HEK293 (cell line): ENCODE results near the gene SERPINA6.

Experiments
- CTCF ChIP-seq: fragments of 450-650 bp; formaldehyde crosslinking; IDR thresholded peaks from 2 replicates; pipeline ENCODE4 v1.5.1; 2016; ENCODE audit warnings: missing biosample characterization, missing genetic modification characterization
- PRDM10 ChIP-seq: fragments of 450-650 bp; formaldehyde crosslinking; IDR thresholded peaks from 2 replicates; pipeline ENCODE4 v1.5.1; 2016; ENCODE audit warnings: missing biosample characterization, missing genetic modification characterization
- REST ChIP-seq: fragments of 450-650 bp; formaldehyde crosslinking; IDR thresholded peaks from 2 replicates; pipeline ENCODE4 v1.5.1; 2016; ENCODE audit warnings: missing biosample characterization, missing genetic modification characterization
- ZBTB10 ChIP-seq: fragments of 450-650 bp; formaldehyde crosslinking; IDR thresholded peaks from 2 replicates; pipeline ENCODE4 v1.5.1; 2016; ENCODE audit warnings: missing biosample characterization, missing genetic modification characterization
- ZBTB6 ChIP-seq: fragments of 450-650 bp; formaldehyde crosslinking; IDR thresholded peaks from 2 replicates; pipeline ENCODE4 v1.5.1; 2017; ENCODE audit warnings: missing biosample characterization, missing genetic modification characterization
- ZNF214 ChIP-seq: fragments of 450-650 bp; formaldehyde crosslinking; IDR thresholded peaks from 2 replicates; pipeline ENCODE4 v1.5.1; 2017; ENCODE audit warnings: missing biosample characterization, mild to moderate bottlenecking, missing genetic modification characterization, borderline replicate concordance
- ZNF24 ChIP-seq: fragments of 450-650 bp; formaldehyde crosslinking; IDR thresholded peaks from 2 replicates; pipeline ENCODE4 v1.5.1; 2016; ENCODE audit warnings: missing biosample characterization, missing genetic modification characterization
- ZNF274 ChIP-seq, 2 experiments: fragments of 200-500 bp in 1 of 2; fragments of 450-650 bp in 1 of 2; sonication (Bioruptor generic) in 1 of 2; formaldehyde crosslinking in 1 of 2; IDR thresholded peaks; 2 replicates each; pipeline versions ENCODE4 v1.5.1 to v1.6.1; 2014 to 2016; ENCODE audit warnings: borderline replicate concordance in 1 of 2, inconsistent platforms in 1 of 2, low read length in 1 of 2, missing biosample characterization in 1 of 2, missing genetic modification characterization in 1 of 2
- ZNF792 ChIP-seq: fragments of 450-650 bp; formaldehyde crosslinking; IDR thresholded peaks from 2 replicates; pipeline ENCODE4 v1.5.1; 2016; ENCODE audit warnings: missing biosample characterization, missing genetic modification characterization
- ZSCAN30 ChIP-seq: fragments of 450-650 bp; IDR thresholded peaks from 2 replicates; pipeline ENCODE4 v1.5.1; 2018; ENCODE audit warnings: missing biosample characterization, mild to moderate bottlenecking, missing genetic modification characterization, moderate library complexity

- no peak for TF ChIP-seq ZNF214 (tag by site-specific recombination)
- no peak for TF ChIP-seq ZNF24 (tag by site-specific recombination)
- no peak for TF ChIP-seq ZNF274 (IDR thresholded peaks at IDR 0.05; ENCODE audit: low read length)
- no peak for TF ChIP-seq ZNF274 (tag by site-specific recombination; IDR thresholded peaks at IDR 0.05; ENCODE audit: borderline replicate concordance)
- no peak for TF ChIP-seq PRDM10 (tag by site-specific recombination)
- TF ChIP-seq ZSCAN30 (tag by site-specific recombination), result no peak
- TF ChIP-seq ZBTB6 (tag by site-specific recombination), result no peak
- no peak for TF ChIP-seq CTCF (tag by site-specific recombination)
- no peak for TF ChIP-seq REST (tag by site-specific recombination)
- no peak for TF ChIP-seq ZNF792 (tag by site-specific recombination)
- no peak for TF ChIP-seq ZBTB10
These were observed 12.9 kb downstream of the SERPINA6 start for GRCh38 chr14:94310248-94310647.
